K562 (cell line): ENCODE measurements around the gene COL11A2. TPM values are rescaled to one million over a fixed set of nuclear protein-coding genes. Genes with fewer than 3 reads are reported as not detected.

ENCODE experiments used
- ATAC-seq: fragments of 200-7000 bp; cut with Tn5 transposase; 3 replicates; pipeline ENCODE4 v1.9.1; 2020; ENCODE audit warnings: moderate library complexity
- BruUV-seq: library from RNA; stranded (reverse); fragments of 400-500 nt; replicated peaks from 2 replicates; lab custom pipeline; 2021; lab: Mats Ljungman, UMichigan
- CTCF ChIA-PET: fragments of 300-600 bp; formaldehyde crosslinking; extraction: SDS; loops from one replicate; lab custom pipeline; 2021; ENCODE audit warnings: low intra/inter-chr PET ratio; lab: Yijun Ruan, JAX
- POLR2A ChIA-PET: fragments of 300-600, 350-650 bp; sonication (Branson Sonifier 250); formaldehyde crosslinking; extraction: SDS; loops from one replicate; lab custom pipeline; 2021; ENCODE audit warnings: antibody characterized with exemption, inconsistent platforms; lab: Yijun Ruan, JAX
- DNase-seq, 4 experiments: peaks; one replicate each; pipeline versions ENCODE4 v3.0.0 to v3.0.0-alpha.2; 2011 to 2018; ENCODE audit warnings: low spot score in 3 of 4, mixed read lengths in 3 of 4; ENCODE audit errors: extremely low read depth in 1 of 4
- FAIRE-seq: peaks from 2 replicates; lab custom pipeline; 2011; peaks lifted over from hg19 to GRCh38; lab: Jason Lieb, UNC
- H2AFZ ChIP-seq: 2 replicates; pipeline ENCODE4 v1.6.0; 2011; ENCODE audit warnings: low read depth, low read length, control low read depth, inconsistent platforms
- H3K27ac ChIP-seq: fragments of 200-600 bp; 3 replicates; pipeline ENCODE4 v1.8.0; 2011; ENCODE audit warnings: low read depth, mild to moderate bottlenecking, control low read depth, inconsistent platforms, low read length, moderate library complexity, mixed read lengths; ENCODE audit errors: extremely low read depth
- H3K27me3 ChIP-seq, 2 experiments: fragments of 300-600 bp in 1 of 2; 2 replicates in 1 of 2; 3 replicates in 1 of 2; pipeline versions ENCODE4 v1.6.0 to v1.8.0; 2011; ENCODE audit warnings: inconsistent platforms in 2 of 2, low read length in 2 of 2, mild to moderate bottlenecking in 1 of 2, mixed read lengths in 1 of 2, moderate library complexity in 1 of 2; ENCODE audit not compliant: control insufficient read depth in 2 of 2, insufficient read depth in 2 of 2
- H3K36me3 ChIP-seq: fragments of 300-600 bp; 3 replicates; pipeline ENCODE4 v1.8.0; 2011; ENCODE audit warnings: mild to moderate bottlenecking, low read length, inconsistent platforms; ENCODE audit not compliant: control insufficient read depth, insufficient read depth
- H3K4me1 ChIP-seq, 2 experiments: fragments of 200-600 bp in 1 of 2; replicated peaks in 1 of 2; 2 replicates in 1 of 2; 3 replicates in 1 of 2; pipeline versions ENCODE4 v1.5.1 to v1.8.0; 2011; ENCODE audit warnings: inconsistent platforms in 2 of 2, low read length in 2 of 2, mild to moderate bottlenecking in 1 of 2, mixed read lengths in 1 of 2, moderate library complexity in 1 of 2; ENCODE audit not compliant: control insufficient read depth in 2 of 2, insufficient read depth in 2 of 2
- H3K4me2 ChIP-seq: 2 replicates; pipeline ENCODE4 v1.6.1; 2011; ENCODE audit warnings: low read length, control low read depth, inconsistent platforms, mixed read lengths; ENCODE audit not compliant: insufficient read depth
- H3K4me3 ChIP-seq: fragments of 200-600 bp; sonication (generic), shearing (Covaris generic); 2 replicates; pipeline ENCODE4 v1.5.1; 2016; ENCODE audit warnings: control low read depth, inconsistent platforms
- H3K79me2 ChIP-seq: fragments of 200-600 bp; 3 replicates; pipeline ENCODE4 v1.8.0; 2011; ENCODE audit warnings: low read length, inconsistent platforms; ENCODE audit not compliant: control insufficient read depth, insufficient read depth
- H3K9ac ChIP-seq, 2 experiments: 2 replicates each; pipeline versions ENCODE4 v1.6.0 to v1.6.1; 2011; ENCODE audit warnings: low read depth in 2 of 2, low read length in 2 of 2, control low read depth in 1 of 2, inconsistent platforms in 1 of 2, mild to moderate bottlenecking in 1 of 2, mixed read lengths in 1 of 2; ENCODE audit not compliant: insufficient read depth in 1 of 2
- H3K9me1 ChIP-seq: one replicate; pipeline ENCODE4 v1.6.0; 2011; ENCODE audit warnings: inconsistent platforms, mild to moderate bottlenecking, low read length, moderate library complexity; ENCODE audit not compliant: control insufficient read depth, insufficient read depth
- H3K9me3 ChIP-seq: replicated peaks from 2 replicates; pipeline ENCODE4 v1.5.1; 2011; ENCODE audit warnings: low read depth, low read length, inconsistent platforms; ENCODE audit not compliant: control insufficient read depth, insufficient read depth
- H4K20me1 ChIP-seq: replicated peaks from 2 replicates; pipeline ENCODE4 v1.6.1; 2011; ENCODE audit warnings: low read length, inconsistent platforms, mixed read lengths; ENCODE audit not compliant: control insufficient read depth, insufficient read depth
- HDAC2 ChIP-seq: fragments of 450-650 bp; IDR thresholded peaks from 2 replicates; pipeline ENCODE4 v1.6.1; 2016; ENCODE audit warnings: mild to moderate bottlenecking
- HMG20B ChIP-seq: fragments of 250-450 bp; sonication (Bioruptor Pico); IDR thresholded peaks from 2 replicates; pipeline ENCODE4 v1.5.0; 2021; ENCODE audit warnings: mild to moderate bottlenecking
- MTA1 ChIP-seq: fragments of 450-650 bp; IDR thresholded peaks from 2 replicates; pipeline ENCODE4 v1.6.1; 2017; ENCODE audit warnings: borderline replicate concordance
- OTX1 ChIP-seq: fragments of 450-650 bp; formaldehyde crosslinking; IDR thresholded peaks from 2 replicates; pipeline ENCODE4 v1.4.0; 2022; ENCODE audit warnings: mild to moderate bottlenecking
- POLR2G ChIP-seq: fragments of 200-400 bp; formaldehyde crosslinking; IDR thresholded peaks from 2 replicates; pipeline ENCODE4 v1.6.1; 2017; ENCODE audit warnings: low read depth, mild to moderate bottlenecking, antibody characterized with exemption, low read length, moderate library complexity
- SMC3 ChIP-seq: conservative IDR thresholded peaks from 2 replicates; pipeline ENCODE4 v1.6.1; 2011; ENCODE audit warnings: low read depth, low read length, improper control_type of control experiment; ENCODE audit not compliant: insufficient read depth
- SP1 ChIP-seq: sonication (generic); formaldehyde crosslinking; IDR thresholded peaks from 2 replicates; pipeline ENCODE4 v1.8.1; 2022; ENCODE audit warnings: mild to moderate bottlenecking, missing genetic modification reagents
- SPI1 ChIP-seq: IDR thresholded peaks from 2 replicates; pipeline ENCODE4 v1.6.1; 2011; ENCODE audit warnings: low read depth, low read length, control low read depth, borderline replicate concordance
- ZEB2 ChIP-seq: fragments of 450-650 bp; IDR thresholded peaks from 2 replicates; pipeline ENCODE4 v1.6.1; 2016
- ZNF134 ChIP-seq: fragments of 250-450 bp; sonication (Bioruptor Pico); conservative IDR thresholded peaks from 2 replicates; pipeline ENCODE4 v1.4.0; 2020
- ZNF184 ChIP-seq: sonication (generic); formaldehyde crosslinking; IDR thresholded peaks from 2 replicates; pipeline ENCODE4 v1.5.0; 2020; ENCODE audit warnings: missing genetic modification reagents
- ZNF224 ChIP-seq: sonication (generic); formaldehyde crosslinking; IDR thresholded peaks from 2 replicates; pipeline ENCODE4 v1.8.0; 2022; ENCODE audit warnings: mild to moderate bottlenecking, missing genetic modification reagents
- ZNF277 ChIP-seq: fragments of 250-450 bp; sonication (Bioruptor Pico); IDR thresholded peaks from 2 replicates; pipeline ENCODE4 v1.8.0; 2022; ENCODE audit warnings: inconsistent platforms, mild to moderate bottlenecking, moderate library complexity, borderline replicate concordance
- WGBS: fragments of 100-300 bp; shearing (Covaris generic); methylation state at CpG from one replicate; pipeline ENCODE4 v1.1.6; 2016; ENCODE audit warnings: low coverage, mixed read lengths; ENCODE audit not compliant: insufficient coverage; ENCODE audit errors: missing lambda C conversion rate; 5-methylcytosine and 5-hydroxymethylcytosine counted together
- in situ Hi-C: fragments of 300-500 bp; cut with MboI; formaldehyde crosslinking; loops from 4 replicates; pipeline ENCODE4 v1.15.0; 2018; ENCODE audit warnings: inconsistent platforms, mixed read lengths
- intact Hi-C: fragments of 100-400 bp; cut with micrococcal nuclease; formaldehyde crosslinking; loops from 2 replicates; pipeline ENCODE4 v1.14.2; 2022
- polyA plus RNA-seq, 8 experiments: library from polyadenylated mRNA; depleted of rRNA in 4 of 8; stranded (reverse) in 5 of 8; unstranded in 3 of 8; fragments of >200 nt; fragmentation: Nextera tagmentation in 2 of 8; fragmentation: Illumina TruSeq in 1 of 8; extraction: Ambion mirVana in 2 of 8; extraction: Trizol in 1 of 8; gene quantifications; 2 replicates each; pipeline versions ENCODE4 v1.2.1 to v1.2.3, GENCODE V29; 2011 to 2014; ENCODE audit warnings: inconsistent platforms in 1 of 8, missing spikeins in 1 of 8
- total RNA-seq, 7 experiments: library from RNA; depleted of rRNA in 6 of 7; stranded (reverse); fragments of >200 nt in 6 of 7; fragmentation: Illumina TruSeq in 2 of 7; extraction: Trizol in 2 of 7; gene quantifications; 2 replicates each; pipeline versions ENCODE4 v1.2.1 to v1.2.3, GENCODE V29; 2011 to 2021; ENCODE audit warnings: low replicate concordance in 1 of 7

Gene COL11A2
- total and polyA plus RNA-seq, 9 of the 15 experiments (the other 6 are each of a cell fraction or from before 2014, with no cell fraction given) = 0.04 to 0.35 (median 0.09) TPM; not detected in 1

GRCh38 chr6:33114406-33114805 is 77.9 kb downstream of the COL11A2 start:
- Histone ChIP-seq H3K79me2 (no peaks in the 10 kb centered on the region), H3K9ac (no peak overlapping the region), H3K4me1 (peaks cover 0 to 6% of the 10 kb centered on the region in 2 experiments; a peak in 1 of 5 replicates), H3K4me2 (no peak overlapping the region), H3K27me3 (peaks cover 12 to 35% of the 10 kb centered on the region in 2 experiments; a peak in 4 of 5 replicates), H3K9me1 (no peaks in the 10 kb centered on the region), H3K27ac (no peak overlapping the region), H3K9me3 (no peaks in the 10 kb centered on the region), H2AFZ (no peak overlapping the region), H4K20me1 (no peaks in the 10 kb centered on the region; the same call in 1 of the 2 replicates), H3K4me3 (no peak overlapping the region), H3K36me3 (no peaks in the 10 kb centered on the region)
- no TSS peak for BruUV-seq
- no peak for TF ChIP-seq SMC3
- TF ChIP-seq SPI1 = 0 out of 2 replicates have a peak, but pooled peaks have one; percentile 1
- POLR2A ChIA-PET = interaction anchor here (0.5 to 0.9 kb wide), 3 partner anchors 143 to 850 kb away, joined by 3 read pairs; no protein-coding TSS in a partner anchor
- ATAC-seq (no peak), FAIRE-seq (no peak), DNase-seq (no peak)
- in situ Hi-C loops = no loop called here
- CTCF ChIA-PET = interaction anchor here (1.2 kb wide), 1 partner anchor 100 kb away, joined by 4 read pairs; no protein-coding TSS in a partner anchor
- intact Hi-C loops = no loop called here

DNA sequence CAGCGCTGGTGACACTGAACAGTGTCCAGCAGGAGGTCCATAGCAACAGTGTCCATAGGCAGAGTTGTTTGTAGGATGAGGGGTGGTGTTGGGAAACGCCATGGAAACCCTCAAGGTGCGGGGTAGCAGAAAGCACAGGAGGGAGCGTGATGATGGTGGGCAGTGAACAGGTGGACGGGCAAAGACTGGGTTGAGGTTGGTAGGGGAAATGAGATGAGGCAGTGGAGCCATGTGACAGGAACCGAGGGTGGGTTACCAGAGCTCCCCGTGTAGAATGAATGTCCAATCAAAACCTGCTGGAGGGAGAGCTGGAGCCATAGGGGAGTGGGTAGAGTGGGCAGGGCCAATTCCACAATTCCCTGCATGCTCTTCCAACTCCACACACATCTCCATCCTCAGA is 78.5 kb downstream of the COL11A2 start:
- no peaks in the 10 kb centered on the region; the same call in 1 of the 2 replicates for H4K20me1 ChIP-seq
- no peak overlapping the region for H3K4me3 ChIP-seq
- intact Hi-C loops (no loop called here), in situ Hi-C loops (no loop called here)
- 1% methylated on average over 7 of the region's 7 CpGs for WGBS
- H3K27ac ChIP-seq = no peak overlapping the region
- POLR2A ChIA-PET = interaction anchor here (0.5 to 0.8 kb wide), 2 partner anchors 142 to 851 kb away, joined by 3 read pairs; no protein-coding TSS in a partner anchor
- BruUV-seq = no TSS peak
- no peak for FAIRE-seq
- peaks cover 0 to 6% of the 10 kb centered on the region in 2 experiments; a peak in 1 of 5 replicates for H3K4me1 ChIP-seq
- peaks cover 15 to 35% of the 10 kb centered on the region in 2 experiments; a peak in 4 of 5 replicates for H3K27me3 ChIP-seq
- H2AFZ ChIP-seq = no peak overlapping the region
- no peaks in the 10 kb centered on the region for H3K9me1 ChIP-seq
- no peaks in the 10 kb centered on the region for H3K79me2 ChIP-seq
- TF ChIP-seq ZNF184 (CRISPR knock-in tag) (no peak), ZNF224 (CRISPR knock-in tag) (no peak), ZNF134 (CRISPR knock-in tag) (no peak), SP1 (CRISPR knock-in tag) (no peak), SPI1 (no peak), ZEB2 (no peak), OTX1 (CRISPR knock-in tag) (no peak), POLR2G (no peak), HDAC2 (no peak), ZNF277 (no peak), HMG20B (CRISPR knock-in tag) (no peak), MTA1 (no peak)
- DNase-seq = no peak
- CTCF ChIA-PET = interaction anchor here (1.2 kb wide), 1 partner anchor 99 kb away, joined by 4 read pairs; no protein-coding TSS in a partner anchor
- H3K9ac ChIP-seq = no peak overlapping the region
- H3K9me3 ChIP-seq = no peaks in the 10 kb centered on the region
- H3K36me3 ChIP-seq = no peaks in the 10 kb centered on the region
- no peak overlapping the region for H3K4me2 ChIP-seq
- ATAC-seq = no peak
